ENCODE data around the gene CCDC86.

The CCDC86 gene

DNA sequence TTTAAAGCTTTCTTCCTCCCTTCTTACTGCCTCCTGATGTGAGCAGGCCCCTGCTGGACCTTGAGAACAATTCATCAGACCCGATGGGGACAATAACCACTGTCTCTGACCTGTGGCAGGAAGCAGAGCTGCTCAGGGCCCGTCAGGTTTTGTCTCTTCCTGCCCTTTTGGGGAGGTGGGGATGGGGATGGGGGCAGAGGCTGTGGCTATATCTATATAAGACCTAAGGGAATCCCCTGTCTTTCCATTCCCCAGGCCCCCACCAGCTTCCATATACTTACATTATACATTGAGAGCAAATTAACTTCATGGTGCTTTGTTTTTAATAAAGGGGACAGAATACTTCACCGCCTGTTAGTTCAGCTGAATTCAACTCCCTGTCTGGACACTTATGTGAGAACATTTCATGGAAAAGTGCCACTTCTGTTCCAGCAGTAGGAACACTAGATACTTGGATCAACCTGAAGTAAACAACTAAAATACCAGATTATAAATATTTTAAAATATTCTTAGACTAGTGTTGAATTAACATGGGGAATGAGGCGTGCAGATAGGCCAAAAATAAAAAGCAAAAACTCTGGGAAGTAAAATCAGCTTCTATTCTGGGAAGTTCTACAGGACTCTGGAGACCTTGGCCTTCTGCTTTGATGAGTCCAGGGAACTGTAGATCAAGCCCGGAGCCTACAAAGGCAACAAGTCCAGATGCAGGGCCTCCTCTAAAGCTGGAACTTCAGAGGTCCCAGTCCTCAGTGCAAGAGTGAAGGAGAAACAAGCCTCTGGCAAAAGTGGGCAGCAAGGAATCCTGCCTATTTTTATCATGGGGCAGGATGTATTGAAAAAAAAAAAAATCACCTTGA is 36.6 kb downstream of the CCDC86 start:
- TF ChIP-seq, protein P1, sequence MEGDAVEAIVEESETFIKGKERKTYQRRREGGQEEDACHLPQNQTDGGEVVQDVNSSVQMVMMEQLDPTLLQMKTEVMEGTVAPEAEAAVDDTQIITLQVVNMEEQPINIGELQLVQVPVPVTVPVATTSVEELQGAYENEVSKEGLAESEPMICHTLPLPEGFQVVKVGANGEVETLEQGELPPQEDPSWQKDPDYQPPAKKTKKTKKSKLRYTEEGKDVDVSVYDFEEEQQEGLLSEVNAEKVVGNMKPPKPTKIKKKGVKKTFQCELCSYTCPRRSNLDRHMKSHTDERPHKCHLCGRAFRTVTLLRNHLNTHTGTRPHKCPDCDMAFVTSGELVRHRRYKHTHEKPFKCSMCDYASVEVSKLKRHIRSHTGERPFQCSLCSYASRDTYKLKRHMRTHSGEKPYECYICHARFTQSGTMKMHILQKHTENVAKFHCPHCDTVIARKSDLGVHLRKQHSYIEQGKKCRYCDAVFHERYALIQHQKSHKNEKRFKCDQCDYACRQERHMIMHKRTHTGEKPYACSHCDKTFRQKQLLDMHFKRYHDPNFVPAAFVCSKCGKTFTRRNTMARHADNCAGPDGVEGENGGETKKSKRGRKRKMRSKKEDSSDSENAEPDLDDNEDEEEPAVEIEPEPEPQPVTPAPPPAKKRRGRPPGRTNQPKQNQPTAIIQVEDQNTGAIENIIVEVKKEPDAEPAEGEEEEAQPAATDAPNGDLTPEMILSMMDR (IDR thresholded peaks at IDR 0.05; ENCODE audit: low read depth, low read length) = no peak
- no peak for DNase-seq (ENCODE audit: extremely low read depth, low read depth)

DNA sequence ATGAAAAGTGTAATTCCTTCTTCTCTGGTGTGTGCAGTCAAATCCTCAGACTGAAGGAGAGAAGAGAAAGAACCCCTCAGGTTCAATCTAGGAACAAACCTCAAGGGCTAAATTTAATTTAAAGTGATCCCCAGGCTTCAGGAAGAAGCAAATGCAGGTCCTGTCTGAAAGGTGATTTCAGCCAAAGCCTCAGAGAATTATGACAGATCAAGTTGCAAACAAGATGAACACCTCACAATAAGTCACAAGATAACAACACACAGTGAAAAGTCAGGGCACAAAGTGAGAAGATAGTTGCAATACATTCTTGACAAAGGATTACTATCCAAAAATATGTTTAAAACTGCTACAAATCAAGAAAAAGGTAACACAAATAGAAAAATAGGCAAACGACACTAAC is 37.2 kb downstream of the CCDC86 start:
- DNase-seq (ENCODE audit: extremely low read depth, low read depth) = no peak
- TF ChIP-seq, protein P1 (IDR thresholded peaks at IDR 0.05; ENCODE audit: low read depth, low read length) = no peak

DNA sequence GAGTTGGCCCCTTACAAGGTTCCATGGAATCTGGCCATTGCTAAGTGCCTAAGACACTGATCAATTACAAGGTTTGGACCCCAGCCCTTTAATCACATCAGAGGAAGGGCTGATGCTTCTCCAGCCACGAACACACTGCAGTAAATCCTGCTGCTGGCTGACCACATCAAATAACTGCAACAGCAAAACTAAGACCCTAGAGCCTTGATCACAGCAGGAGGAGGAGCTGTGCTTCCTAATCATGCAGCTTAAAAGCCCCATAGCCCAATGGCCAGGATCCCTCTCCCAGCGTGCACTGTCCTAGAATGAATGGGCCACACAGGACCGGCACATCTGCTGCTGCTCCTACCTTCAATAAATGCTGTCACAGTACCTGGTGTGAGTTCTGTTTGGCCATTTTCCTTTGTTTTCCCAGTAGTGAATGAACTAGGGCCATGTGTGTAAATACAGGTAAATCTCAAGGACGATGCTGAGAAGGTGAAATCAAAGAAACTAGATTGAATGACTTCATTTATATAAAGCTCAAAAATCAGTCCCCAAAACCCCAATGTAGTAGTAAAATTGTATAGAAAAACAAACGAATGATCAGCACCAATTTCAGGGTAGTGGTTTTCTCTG is 38.2 kb downstream of the CCDC86 start:
- DNase-seq (ENCODE audit: extremely low read depth, low read depth) = no peak
- TF ChIP-seq, protein P1 (IDR thresholded peaks at IDR 0.05; ENCODE audit: low read depth, low read length) = no peak

DNA sequence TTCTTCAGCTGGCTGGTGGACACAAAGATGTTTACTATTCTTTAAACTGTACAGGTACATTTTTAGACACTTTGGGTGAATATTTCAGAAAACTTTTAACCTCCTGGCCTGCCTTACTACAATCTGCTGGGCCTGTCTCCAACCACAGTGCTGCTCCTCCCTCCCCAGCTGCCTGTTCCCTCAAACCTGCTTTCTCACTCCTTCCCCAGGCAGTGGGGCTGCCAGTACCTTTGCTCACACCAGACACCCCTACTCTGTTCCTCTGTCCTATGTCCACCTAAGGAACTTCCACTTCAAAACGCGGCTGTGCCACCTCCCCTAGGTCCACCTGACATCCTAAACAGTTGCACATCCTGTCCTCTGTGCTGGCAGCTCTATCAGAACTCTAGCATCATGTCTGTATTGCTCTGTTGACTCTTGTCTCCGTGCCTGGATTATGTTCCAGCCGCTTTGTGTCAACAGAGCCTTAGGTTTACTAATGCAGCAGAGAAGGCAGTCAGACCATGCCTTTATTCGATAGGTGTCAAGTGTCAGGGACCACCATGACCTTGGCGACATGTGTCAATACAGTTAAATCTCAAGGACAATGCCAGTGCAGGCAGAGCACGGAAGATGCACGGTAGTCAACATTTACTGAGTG is 38.9 kb downstream of the CCDC86 start:
- no peak for DNase-seq (ENCODE audit: extremely low read depth, low read depth)
- TF ChIP-seq, protein P1 (IDR thresholded peaks at IDR 0.05; ENCODE audit: low read depth, low read length) = no peak

DNA sequence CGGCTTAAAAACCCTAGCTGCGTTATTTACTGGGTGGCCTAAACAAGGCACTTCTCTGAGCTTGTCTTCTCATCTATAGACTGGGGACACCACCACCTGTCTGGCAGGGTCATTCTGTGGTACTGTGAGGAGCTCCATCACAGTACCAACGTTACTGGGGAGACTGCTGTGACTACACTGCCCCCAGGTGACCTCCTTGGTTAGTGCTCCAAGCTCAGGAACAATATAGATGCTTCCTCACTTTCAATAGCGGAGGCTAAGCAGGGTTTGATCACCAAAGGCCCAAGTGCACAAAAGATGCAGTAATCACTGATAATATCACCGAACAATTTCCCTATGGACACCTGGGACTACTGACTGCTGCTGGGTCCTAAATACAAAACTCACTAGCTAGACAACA is 45.6 kb downstream of the CCDC86 start:
- no peak for DNase-seq (ENCODE audit: extremely low read depth, low read depth)
- TF ChIP-seq, protein P1 (IDR thresholded peaks at IDR 0.05; ENCODE audit: low read depth, low read length) = peak; percentile 67

DNA sequence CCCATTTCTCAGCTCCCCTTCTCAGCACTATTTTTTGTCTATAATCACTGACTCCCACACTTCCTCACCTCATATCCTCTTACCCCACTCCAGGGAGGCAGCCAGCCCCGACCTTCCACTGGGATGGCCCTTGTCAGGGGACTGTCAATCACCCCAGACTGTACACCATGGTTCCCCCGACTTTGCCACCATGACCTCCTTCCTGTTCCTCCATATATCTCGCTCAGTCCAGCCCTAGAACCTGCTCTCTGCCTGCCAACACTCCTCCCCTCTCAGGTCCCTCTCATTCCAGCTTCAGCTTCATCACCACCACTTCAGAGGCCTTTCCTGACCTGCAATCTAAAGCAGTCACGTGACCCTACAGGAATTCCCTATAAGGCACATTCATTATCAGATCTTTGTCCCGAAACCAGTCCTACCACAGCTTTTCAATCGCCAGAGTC is 48.0 kb downstream of the CCDC86 start:
- TF ChIP-seq, protein P1 (IDR thresholded peaks at IDR 0.05; ENCODE audit: low read depth, low read length) = no peak
- no peak for DNase-seq (ENCODE audit: extremely low read depth, low read depth)

DNA sequence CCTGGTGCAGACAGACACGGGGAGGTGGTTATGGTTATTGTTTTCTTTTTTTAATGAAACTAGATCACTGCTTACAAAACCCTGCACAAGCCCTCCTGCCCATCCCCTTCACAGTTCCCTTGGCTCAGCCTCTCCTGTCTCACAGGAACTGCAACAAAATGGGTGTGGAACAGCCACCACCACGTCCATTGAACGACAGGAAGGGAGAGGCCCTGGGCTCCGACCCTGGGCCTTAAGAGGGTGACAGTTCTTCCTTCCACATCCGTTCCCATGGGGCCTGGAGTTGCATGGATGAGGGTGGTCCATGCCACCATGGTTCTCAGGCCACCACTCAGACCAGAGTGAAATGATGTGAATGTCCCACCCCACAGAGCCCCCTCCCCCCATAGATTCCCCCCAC is 48.8 kb downstream of the CCDC86 start:
- TF ChIP-seq, protein P1 (IDR thresholded peaks at IDR 0.05; ENCODE audit: low read depth, low read length) = no peak
- no peak for DNase-seq (ENCODE audit: extremely low read depth, low read depth)
